ENCODE results near the gene IPMK.

Gene IPMK

DNA sequence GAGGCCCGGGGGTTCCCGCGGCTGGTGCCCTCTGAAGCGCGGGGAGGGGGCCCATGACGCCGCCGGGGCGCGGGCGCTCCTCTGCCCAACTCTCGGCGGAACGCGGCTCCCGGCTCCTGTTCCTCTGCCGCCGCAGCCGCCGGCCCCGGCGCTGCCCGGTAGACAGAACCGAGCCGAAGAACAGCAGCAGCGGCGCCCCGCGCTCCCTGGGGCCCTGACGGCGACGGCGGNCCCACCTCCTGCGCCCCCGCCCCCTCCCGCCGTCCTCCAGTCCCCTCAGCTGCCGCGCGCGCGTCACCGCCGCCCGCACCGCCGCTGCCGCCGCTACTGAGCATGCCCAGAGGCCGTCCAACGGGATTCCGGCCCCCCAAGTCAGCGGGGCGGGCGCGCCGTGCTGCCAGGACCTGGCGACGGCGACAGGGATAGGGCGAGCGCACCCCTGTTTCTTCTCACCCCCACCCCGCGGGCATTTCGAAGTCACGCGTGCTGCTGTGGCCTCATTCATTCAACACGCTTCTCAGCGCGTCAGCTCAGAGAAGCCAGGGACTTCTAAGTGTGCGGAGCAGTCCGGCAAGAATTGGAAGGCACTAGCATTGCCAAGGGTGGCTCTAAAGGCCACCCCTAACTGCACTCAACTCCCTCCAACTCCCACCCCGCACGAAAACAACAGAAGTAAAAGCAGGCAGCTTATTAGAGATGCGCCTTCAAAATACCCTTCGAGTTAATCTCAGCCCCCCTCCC lies at the start of gene IPMK:
IPMK (minus strand) TSS at position 182 of the 741 bp plus-strand sequence. CDS start 283 bp downstream, outside the sequence.
- peak; percentile 87 for DNase-seq (ENCODE audit: low spot score)

DNA sequence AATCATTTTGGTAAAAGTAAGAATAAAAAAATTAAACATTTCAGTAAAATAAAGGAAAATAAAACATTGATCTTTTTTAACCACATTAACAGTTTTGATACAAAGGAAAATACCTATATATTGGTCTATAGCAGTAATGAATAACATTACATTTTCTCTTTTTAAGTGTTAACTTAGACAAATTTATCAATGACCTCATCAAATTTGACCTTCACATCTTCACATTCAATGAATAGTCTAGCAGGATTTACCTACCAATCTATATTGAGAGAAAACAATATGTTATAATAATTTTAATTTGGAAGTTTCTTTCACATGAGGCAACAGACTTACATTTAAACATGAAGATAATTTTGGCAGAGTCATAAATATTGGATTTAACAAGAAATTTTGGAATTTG lies 49.2 kb upstream of the IPMK start:
- no peak for DNase-seq (ENCODE audit: low spot score)

DNA sequence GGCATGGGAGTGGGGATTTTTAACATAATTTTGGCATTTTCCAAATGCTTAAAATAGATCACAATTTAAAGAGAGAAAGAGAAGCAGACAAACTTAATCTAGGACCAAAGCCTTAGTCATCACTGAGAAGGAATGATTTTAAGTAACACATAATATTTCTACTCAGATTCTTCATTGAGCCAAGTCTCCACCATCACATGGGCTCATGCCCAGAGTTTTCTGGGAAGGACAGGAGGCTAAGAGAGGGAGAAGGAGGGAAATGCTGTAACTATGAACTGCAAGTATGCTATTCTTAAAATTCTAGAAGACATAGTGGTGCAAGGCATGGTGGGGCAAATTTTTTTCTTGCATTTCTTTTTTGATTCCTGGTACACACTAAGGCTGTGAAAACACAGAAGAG lies 43.3 kb upstream of the IPMK start:
- no peak for DNase-seq (ENCODE audit: low spot score)

DNA sequence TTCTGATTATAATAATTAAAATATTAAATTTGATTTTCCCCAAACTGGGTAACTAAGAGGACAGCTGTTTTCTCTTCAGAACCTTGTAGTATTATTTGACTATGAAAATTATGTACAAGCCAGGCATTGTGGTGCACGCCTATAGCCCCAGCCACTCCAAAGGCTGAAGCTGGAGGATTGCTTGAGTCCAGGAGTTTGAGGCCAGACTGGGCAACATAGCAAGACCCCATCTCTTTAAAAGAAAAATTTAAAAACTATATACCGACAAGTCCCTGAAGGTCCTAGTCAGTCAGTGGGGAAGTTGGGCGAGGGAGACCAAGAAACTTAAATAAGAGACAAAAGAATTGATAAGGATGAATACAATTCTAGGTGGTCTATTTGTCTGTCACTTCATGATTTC lies 40.0 kb upstream of the IPMK start:
- DNase-seq (ENCODE audit: low spot score): no peak

DNA sequence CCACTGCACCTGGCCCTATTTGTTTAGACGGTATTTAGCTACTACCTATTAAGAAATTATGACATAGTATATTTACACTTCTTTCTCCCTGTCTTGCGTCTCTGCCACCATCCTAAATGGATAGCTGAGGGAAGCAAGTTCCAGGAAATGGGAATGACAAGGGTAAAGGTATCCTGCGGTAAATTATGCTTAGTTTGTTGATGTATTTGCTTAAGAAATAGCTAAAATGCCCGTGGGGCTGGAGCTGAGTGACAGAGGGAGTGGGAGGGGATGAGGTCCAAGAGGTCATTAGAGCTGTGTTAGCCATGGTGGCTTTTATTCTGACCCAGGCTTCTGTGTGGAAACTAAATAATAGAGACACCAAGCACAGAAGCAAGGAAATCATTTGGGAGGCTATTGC lies 38.1 kb upstream of the IPMK start:
- no peak for DNase-seq (ENCODE audit: low spot score)

DNA sequence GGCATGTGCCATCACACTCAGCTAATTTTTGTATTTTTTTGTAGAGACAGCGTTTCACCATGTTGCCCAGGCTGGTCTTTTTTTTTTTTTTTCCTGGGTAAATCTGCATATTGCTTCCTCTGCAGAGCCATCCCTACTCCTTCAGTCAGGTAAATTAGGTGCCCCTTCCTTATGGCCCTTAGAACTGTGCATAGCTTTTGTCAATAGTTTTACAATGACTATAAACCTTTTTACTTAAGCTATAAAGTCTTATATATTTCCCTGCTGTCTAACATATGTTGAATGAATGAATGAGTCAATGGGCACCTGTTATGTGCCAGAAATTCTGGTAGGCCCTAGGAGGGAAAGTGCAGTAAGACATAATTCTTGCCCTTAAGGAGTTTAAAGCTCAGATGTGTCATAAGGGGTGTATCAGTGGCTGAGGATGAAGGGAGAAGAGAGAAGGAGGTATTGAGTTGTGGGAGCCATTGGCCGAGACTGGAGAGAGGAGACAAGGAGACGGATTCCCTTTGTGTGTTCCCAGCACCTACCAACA lies 36.5 kb upstream of the IPMK start:
- DNase-seq (ENCODE audit: low spot score): no peak

DNA sequence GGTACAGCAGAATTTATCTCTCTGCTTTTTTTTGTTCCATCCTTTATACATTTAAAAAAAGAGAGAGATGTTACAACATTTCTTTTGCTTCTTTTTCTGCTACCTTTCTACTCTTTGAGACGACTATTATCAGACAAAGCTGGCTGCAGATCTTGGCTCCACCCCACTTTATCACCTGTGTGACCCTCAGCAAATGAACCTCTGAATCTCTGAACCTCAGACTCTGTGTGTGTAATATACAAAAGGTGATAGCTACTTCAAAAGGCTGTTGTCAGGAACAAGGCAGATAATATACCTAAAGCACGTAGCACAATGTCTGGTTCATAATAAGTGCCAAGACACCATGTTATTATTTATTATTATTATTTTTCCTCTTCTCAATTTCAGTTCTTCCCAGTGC lies 34.6 kb upstream of the IPMK start:
- DNase-seq (ENCODE audit: low spot score): no peak

DNA sequence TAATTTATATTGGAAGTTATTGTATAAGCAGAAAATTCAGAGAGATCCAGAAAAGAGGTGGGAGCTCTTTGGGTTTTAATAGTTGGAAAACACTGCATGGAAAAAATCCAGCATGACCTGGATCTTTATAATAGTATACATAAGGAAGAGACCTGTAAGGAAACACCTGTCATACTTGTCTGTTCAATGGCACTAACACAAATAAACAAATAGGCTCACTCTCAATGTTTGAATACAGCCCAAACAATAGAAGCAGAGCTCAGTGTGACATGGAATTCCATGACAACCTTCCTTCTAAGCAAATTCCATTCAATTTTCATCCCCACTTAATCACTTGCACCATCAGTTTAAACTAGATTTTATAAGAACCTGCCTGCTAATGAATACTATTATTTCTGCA lies 33.0 kb upstream of the IPMK start:
- DNase-seq (ENCODE audit: low spot score): no peak

DNA sequence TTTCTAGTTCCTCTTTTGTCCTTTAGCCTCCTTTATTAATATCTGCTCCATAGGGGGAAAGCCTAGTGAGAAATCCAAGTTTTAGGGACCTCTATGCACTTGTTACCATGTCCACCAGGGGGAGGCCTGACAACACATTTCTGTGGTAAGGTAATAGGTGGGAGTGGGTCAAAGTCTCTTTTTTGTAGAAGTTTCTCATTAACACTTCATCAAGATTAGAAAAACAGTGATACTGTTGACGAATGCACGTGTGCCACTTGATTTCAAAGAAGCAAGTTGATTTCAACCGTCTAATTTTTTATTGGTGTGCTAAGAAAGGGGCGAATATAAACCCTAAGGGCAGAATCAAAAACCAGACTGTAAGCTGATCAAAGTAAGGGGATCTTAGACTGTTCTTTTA lies 31.9 kb upstream of the IPMK start:
- peak; percentile 35 for DNase-seq (ENCODE audit: low spot score)

DNA sequence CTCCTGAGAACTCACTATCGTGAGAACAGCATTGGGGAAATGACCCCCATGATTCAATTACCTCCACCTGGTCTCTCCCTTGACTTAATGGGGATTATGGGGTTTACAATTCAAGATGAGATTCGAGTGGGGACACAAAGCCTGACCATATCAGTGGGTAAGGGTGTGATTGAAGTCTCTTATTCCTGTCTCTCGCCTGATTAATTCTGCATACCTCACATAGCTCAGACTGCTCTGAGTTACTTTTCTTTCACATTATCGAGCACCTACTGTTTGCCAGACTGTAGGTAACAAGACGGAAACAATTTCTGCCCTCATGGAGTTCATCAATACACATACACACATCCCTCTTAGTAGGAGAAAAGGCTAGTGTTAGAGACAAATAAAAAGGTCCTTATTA lies 26.3 kb upstream of the IPMK start:
- no peak for DNase-seq (ENCODE audit: low spot score)

DNA sequence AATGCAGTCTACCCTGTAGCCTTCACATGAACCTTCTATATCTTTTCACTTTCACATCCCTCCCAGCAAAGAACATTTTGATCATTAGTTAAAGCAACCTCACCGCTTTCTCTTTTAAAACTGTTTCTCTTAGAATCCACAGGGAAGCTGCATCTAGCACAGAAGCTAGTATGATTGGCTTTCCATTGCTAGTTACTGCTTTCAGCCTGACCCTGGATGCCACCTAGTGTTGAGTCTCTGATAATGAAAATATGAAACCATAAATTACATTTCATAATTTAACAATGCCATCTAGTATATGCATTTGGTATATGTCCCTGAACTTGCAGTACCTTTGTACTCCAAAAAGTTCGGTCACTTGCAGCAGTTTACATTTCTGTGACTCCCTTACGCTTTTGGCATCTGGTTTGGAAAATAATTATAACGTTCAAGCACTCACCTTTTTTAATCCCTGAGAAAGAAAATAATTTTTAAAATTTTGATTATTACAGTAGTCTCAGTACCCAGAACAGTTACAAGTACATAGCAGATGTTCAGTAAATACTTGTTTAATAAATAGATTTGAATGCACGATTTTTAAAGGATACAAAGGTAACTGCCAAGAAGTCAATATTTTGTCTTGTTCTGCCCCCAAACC lies 24.0 kb upstream of the IPMK start:
- peak; percentile 52 for DNase-seq (ENCODE audit: low spot score)

DNA sequence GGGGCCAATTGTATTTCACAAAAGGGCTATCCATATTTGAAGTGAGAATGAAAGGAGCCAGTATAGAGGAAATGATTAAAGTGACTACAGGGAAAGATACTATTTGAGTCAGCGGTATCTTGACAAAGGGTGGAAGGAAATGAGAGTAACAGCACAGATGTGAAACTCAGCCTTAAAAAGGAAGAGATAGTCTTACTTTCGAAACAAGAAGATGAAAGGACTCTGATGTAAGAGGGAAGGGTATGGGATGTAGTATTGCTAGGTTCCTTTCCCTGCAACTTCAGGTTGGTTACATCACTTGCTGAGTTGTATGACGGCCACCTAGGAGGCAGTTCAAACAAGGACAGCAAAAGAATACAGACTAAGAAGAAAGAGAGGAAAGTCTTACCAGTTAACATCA lies 14.9 kb upstream of the IPMK start:
- DNase-seq (ENCODE audit: low spot score): no peak

DNA sequence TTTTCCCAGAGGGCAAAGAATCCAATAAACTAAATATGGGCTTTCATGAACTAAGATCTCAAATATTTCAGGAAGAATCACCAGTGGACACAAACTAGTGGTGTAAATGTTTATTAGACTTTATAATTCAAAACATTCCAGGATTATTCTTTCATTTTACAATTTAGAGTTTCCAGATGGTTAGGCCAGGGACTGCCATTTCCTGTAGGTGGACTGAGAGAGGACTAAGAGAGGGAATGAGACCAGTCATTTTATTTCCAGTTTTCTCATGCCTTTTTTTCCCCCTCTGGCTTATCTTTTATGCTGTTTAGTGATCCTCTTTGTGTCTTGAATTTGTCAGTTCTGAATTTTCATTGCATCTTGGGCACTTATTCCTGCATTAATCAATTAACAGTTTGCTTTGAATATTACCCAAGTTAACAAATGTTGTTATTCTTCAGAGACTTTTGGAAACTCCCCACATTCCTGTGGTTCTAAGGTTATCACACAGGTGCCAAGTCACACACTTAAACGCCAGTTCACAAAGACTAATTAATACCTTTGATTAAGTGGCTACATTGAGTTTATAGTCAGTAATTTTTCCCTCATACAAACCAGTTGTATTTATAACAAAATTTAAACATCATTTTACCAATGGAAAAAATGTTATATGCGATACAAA lies 13.5 kb upstream of the IPMK start:
- DNase-seq (ENCODE audit: low spot score): no peak

DNA sequence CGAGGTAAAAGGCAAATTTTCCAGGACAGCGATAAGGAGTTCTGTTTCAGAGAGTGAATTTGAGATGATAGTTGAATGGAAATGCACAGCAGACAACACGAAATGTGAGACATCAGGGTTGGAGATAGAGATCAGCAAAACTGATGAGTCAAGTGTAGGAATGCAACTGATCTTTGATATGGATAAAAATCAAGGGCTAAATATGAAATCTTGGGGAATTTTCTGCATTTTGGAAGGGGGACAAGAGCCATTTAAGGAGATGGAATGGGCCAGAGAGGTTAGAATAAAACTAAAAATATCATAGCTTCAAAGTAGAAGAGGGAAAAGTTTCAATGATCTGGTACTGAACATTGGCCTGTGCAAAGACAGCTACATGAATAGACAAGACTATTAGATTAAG lies 12.8 kb upstream of the IPMK start:
- no peak for DNase-seq (ENCODE audit: low spot score)

DNA sequence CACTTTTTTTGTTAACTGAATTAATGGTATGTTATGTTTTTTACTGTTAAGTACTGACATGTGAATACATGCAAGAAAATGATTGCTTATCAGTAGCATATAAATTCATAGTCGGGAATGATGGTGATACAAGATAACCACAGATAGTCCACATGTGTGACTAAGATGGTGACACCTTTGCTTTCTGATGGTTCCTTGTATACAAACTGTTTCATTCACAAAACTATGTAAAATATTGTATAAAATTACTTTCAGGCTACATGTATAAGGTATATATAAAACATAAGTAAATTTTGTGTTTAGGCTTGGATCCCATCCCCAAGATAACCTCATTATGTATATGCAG lies 11.2 kb upstream of the IPMK start:
- DNase-seq (ENCODE audit: low spot score): no peak

DNA sequence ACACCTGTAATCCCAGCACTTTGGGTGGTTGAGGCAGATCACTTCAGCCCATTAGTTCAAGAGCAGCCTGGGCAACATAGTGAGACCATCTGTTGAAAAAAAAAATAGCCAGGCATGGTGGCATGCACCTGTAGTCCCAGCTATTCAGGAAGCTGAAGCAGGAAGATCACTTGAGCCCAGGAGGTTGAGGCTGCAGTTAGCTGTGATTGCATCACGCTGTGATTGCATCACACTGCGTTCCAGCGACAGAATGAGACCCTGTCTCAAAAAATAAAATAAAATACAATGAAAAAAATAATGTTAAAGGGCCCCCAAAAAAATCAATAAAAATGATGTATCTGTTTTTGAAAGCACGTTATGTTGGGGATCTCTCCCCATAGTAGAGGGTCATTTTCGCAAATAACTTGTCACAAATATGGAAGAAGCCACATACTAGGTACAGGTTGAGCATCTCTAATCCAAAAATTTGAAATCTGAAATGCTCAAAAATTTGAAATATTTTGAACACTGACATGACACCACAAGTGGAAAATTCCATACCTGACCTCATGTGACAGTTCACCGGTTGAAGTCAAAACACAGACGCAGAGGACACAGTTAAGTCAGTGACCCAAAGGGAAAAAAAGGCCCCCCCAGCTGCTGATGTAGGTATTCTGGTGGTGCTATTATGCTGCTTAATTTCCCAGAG lies 10.7 kb upstream of the IPMK start:
- DNase-seq (ENCODE audit: low spot score): no peak

DNA sequence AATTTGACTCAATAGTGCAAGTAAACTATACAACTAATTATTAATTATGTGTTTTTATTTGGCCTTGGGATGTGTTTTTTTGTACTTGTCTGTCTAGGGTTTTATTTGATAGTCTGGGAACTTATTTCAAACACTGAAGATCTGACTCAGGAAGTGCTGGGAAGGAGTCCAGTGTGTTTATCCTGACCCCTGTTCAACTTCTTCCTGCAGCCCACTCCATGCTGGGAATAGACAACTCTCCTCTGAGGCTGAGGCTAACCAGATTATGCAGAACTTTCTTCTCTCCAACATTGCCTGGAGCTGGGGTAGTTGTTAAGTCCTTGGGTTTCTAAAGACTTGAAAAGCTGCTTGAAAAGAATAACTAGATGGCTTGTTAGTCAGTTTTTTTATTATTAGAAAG lies 8.2 kb upstream of the IPMK start:
- no peak for DNase-seq (ENCODE audit: low spot score)

DNA sequence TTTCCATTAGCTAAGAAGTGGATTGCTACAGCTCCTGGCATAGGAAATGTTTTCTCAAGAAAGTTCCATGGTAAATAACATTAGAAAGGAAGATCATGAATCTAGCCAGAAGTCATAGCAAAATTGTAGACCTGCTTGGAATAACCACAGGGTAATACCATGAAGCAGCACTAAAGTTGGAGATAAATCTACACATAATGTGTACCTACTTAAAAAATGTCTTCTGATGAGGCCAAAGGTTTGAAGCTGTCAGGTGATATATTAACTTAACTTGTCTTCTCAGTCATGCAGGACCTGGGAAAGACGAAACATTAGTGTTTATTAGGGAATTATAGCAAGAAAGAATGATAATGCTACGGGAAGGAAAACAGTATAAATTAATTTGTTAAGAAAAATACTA lies 7.6 kb upstream of the IPMK start:
- no peak for DNase-seq (ENCODE audit: low spot score)

DNA sequence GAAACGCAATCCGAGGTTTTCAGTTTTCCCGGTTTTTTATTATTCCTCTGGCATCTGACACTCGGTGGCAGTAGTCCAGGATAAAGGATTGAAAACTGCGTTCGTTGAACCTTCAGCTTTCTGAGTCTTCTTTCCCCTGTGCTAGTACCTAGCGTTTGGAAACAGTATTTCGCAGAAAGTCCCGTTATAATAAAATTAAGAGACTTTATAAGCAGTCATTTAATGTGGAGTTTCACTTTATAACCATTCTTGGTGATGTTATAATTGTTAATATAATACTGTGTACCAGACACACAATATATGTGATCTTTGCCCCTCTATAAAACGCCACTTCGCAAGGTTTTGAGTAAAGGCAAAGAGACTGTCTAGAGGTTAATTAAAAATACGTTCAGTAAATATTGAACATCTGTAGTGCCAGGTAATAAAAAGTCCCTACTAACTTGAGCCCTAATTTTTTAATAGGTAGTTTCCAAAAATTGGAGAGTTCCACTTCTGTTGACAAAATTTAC lies 2.1 kb upstream of the IPMK start:
- DNase-seq (ENCODE audit: low spot score): no peak

DNA sequence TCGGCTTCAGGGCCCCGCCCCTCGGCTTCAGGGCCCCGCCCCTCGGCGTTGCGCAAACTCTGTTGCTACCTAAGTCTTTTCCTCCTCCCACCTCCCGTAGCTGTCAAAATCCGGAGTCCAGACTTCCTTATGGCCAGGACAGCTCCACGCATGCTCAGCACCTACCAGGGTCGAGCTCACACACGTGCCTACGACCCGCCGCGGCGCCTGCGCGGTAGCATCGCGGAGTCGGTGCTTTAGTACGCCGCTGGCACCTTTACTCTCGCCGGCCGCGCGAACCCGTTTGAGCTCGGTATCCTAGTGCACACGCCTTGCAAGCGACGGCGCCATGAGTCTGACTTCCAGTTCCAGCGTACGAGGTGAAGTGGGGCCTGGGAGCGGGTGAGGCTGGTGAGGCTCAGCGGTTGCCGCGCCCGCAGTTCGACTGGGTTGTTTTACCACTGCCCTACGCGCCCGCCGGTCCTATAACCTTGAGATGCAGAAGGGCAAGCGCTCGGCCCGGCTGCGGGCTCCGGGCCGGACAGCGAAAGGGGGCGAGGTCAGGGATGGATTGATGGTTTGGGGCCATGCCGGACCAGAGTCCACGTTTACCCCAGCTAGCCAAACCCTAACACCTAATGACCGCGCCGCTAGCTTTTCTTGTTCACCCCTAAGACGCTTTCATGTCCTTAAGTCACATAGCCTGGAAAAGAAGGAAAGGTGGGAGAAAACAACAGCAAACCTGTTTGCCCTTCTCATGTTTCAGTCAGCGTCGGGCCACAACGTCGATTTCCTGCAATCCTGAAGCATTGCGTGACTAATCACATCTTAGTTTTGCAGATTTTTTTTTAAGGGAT lies 1.5 kb upstream of the IPMK start, which contains the start of gene CISD1:
CISD1 (plus strand) TSS at position 217 of the 836 bp plus-strand sequence; CDS start at position 329, 112 bp downstream.
- peak; percentile 93 for DNase-seq (ENCODE audit: low spot score)

DNA sequence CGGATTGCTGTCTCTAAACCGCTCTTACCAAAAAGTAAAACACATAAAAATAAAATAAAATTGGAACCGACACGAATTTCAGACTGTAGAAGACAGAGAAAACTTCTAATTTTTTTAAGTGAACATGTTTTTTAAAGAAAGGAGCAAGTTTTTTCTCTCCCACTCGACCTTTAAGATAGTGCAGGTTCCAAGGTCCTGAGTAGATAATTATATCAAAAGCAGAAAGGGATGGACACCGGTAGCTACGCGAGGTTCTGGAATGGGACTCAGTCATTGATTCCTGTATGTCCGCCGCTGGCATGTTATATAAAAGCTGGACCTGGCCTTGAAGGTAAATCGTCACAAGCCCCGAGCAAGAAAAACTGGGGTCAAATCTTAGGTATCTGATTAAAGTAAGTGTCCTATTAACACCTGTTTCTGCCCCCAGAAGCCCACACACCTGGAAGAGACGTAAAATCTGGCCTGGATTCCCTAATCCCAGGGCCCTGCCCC lies 806 bp upstream of the IPMK start:
- no peak for DNase-seq (ENCODE audit: low spot score)

Measured in hematopoietic multipotent progenitor cell treated with erythropoietin and hydrocortisone succinate and interleukin-3 and kit ligand, for 15 days (in vitro differentiated cells).